Activated CD4-positive, alpha-beta T cell treated with anti-CD3 and anti-CD28 coated beads, Interleukin-2, amount 50 U/mL, for 1 hour (primary cell): ENCODE data around the gene PAPLN.

Source experiments
- DNase-seq: peaks from one replicate; pipeline ENCODE4 v3.0.0-alpha.2; 2020

The PAPLN gene

DNA sequence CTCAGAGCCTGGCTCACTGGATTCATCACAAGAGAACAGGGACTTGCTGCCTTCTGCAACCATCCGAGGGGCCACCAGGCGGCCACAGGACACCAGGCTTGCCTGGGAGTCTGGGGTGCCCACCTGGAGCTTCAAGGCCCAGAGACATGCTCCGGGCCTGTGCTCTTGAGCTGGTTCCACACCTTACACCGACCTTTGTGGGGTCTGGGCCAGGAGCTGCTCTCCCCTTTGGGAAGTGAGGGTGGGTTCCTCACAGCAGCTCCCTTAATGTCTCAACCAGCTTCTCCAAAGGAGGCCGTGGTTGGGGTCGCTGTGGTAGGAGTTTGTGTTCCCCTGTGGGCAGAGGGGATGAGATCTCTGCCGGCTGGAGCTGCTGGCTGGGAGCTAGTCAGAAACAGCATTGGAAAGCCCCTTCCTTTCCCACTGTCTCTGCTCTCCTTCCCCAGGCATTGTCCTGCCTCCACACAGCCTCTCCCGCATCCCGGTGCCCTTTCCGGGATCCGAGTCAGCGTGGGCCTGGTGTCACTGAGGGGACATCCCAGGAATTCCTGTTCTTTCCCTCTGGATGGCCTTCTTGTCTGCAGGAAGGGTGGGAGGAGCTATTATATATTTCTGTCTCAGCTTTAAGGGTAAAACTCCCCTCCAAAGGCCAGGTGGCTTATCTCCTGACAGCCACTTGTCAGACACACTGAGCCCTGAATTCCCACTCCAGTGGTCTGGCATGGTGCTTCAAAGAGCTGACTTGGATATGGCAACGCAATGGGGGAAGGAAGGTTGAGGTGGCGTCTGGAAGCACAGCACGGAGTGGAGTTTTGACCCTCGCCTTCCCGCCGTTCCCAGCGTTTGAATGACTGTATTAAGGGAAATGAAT, 5.1 kb upstream of the PAPLN start:
- DNase-seq, result no peak

DNA sequence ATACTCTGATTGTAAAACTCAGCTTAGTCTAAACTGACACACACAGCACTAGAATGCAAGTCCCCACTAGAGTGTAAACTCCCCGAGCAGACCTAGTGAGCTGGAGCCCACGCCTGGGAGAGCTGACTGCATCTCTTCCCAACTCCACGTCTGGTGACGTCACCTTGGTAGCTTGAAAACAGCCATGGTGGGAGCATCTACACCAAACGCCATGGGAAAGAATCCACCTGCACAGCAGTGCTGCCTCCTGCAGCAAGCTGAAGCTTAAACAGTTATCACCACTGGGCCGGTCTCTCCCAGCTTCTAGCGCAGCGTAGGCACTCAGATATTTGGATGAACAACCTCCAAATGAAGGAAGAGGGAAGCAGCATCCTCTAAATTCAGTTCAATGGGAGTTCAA, 4.3 kb upstream of the PAPLN start:
- DNase-seq, result no peak

DNA sequence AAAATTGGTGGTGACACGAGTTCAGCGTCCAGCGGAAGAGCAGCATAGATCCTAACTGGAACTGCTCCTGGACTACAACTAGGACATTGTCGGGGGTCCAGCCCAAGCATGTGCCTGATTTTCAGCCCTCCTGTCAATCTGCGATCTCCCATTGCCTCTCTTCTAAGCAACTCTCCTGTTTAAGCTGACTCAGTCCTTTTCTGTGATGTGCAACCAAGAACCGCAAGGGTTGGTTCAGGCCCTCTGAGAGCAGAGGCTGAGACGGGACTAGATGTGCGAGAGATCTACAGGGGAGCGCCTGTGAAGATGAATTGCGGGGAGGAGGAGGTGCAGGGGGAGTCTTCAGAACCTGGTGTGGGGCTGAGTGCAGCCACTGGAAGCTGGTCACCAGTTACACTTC, 3.7 kb upstream of the PAPLN start:
- no peak for DNase-seq

DNA sequence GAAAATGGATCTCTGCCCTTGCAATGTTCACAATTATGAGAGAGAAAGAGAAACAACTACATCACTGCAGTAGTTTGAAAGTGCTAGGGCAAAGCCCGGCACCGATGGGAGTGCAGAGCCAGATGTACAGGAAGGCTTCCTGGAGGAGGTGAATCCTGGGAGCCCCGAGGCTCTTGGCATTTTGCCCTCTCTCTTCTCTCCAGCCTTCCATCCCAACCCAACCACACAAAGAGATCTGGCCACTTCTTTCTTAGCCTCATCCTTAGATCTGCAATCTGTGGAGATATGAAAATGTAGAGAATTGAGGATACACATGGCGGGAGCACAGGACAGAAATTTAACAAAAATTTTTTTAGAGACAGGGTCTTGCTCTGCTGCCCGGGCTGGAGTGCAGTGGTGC, 3.3 kb upstream of the PAPLN start:
- no peak for DNase-seq

DNA sequence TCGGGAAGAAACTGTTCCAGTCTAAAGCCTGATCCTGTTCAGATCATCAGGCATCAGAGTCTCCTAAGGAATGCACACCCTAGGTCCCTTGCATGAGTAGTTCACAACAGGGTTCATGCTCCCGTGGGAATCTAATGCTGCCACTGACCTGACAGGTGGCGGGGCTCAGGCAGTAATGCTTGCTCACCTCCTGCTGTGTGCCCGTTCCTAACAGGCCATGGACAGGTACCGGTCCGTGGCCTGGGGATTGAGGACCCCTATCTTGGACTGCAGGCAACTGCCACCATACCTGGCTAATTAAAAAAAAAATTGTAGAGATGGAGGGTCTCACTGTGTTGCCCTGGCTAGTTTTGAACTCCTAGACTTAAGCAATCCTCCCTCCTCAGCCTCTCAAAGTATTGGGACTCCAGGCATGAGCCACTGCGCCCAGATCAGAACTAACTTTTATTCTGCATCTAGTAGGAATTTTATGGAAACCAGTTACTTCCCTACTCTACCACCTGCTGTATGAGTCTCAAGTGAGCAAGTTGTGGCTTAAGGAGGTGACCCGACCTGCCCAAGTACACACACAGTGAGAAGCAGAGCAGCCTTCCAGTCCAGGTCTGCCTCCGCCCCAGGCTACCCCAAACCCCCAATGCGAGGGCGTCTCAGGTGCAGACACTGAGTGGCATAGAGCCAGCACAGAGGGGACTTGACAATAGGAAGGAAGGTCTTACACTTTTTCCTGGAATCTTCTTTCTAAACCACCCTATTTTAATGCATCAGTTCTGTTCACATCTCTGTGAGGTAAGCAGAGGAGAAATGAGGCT, 2.5 kb upstream of the PAPLN start:
- no peak for DNase-seq

DNA sequence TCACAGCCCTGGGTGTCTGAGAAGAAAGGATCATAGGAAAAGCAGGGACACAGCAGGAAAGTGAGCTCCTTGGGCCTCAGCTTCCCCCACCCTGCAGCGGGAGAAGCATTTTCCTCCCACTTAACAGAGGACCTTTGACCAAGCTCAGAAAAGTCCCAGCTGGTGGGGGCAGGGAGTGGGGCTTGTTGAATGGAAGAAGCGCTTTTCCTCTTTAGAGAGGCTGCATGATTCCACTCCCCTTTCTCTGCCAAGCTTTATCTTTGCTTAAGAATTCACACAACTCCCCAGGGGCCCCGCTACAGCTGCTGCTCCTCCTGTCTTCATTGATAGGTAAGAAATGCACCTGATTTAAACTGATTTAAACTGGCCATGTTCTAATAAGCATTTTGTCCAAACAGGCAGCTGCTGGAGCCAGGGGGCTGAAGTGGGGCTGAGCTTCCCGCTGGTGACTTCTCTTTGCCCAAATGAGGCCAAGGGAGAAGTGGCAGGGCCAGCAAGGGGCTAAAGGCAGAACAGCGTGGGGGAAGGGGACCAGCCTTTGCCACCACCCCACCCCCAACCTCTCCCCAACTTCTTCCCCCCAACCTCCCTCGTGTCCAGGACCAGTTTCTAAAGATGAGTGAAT, 1.7 kb upstream of the PAPLN start:
- DNase-seq, result no peak

DNA sequence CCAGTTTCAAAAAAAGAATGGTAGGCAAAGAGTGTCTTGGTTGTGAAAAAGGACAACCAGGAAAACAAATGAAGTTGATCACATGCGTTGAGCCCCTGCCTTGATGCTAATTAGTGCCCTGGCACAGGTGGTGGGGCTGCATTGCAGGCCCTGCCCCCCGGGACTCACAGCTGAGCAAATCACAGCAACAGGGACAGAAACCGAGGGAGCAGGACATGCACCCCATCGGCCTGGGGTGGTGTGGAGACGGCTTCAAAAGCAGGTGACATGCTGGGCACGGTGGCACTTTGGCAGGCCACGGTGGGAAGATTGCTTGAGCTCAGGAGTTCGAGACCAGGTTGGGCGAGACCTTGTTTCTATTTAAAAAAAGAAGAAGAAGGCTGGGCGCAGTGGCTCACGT, 1.1 kb upstream of the PAPLN start:
- no peak for DNase-seq

DNA sequence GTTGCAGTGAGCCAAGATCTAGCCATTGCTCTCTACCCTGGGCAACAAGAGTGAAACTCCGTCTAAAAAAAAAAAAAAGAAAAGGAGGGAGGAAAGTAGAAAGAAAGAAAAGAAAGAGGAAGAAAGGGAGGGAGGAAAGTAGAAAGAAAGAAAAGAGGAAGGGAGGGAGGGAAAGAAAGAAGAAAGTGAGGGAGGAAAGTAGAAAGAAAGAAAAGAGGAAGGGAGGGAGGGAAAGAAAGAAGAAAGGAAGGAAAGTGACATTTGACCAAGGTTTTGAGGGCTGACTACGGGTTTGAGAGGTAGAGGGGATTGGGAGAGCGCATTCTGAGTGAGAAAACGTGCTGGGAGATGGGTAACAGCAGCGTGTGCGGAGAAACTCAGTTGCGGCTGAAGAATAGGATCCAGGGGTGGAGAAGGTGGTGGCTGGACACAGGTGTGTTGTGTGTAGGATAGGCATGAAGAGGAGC, 521 bp upstream of the PAPLN start:
- no peak for DNase-seq

DNA sequence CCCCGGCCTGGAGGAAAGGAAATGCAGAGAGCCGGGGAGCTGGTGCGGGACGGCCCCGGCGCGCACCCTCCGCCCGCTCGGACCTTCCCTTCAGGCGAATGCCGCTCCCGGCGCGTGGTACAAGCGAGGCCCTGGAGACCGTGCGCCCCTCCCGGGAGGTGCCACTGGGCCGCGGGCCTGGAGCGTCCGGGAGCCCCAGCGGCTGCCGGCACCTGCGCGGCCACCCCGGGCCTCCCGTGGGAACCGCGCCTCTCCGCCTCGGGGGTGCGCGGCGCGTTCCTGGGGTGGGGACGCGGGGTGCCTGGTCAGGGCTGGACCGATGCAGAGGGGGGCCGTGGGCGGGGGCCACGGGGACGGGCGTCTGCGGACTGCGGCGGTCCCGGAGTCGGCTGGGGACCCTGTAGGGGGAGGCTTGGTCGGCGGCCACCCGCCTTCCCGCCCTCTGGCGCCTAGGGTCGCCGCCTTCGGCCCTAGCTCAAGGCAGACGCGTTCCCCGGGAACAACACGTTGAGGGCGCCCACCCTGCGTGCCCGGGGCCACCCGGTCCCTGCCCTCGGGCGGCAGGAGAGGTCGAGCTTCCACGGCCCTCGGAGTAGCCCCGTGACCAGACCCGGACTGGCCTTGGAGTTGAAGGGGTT, 599 bp downstream of the PAPLN start:
- DNase-seq, result no peak

DNA sequence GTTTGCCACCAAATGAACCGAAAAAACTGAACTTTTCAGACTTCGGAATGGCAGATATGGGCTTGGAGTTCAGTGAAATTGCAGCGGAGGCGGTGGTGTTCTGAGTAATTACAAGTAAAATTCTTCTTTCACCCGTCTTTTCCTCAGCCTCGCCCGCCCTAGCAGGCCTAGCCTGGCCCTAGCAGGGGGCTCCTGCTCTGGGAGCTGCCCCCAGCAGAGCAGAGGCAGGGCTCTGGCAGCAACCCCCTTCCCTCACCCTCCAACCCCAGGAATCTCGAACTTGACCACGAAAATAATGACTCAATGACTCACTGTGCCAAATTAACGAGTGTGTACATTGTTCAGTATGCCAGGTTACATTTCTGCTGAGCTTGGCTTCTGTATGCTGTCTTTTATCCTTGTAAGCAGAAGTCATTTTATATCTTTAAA, 1.1 kb downstream of the PAPLN start:
- DNase-seq, result no peak

DNA sequence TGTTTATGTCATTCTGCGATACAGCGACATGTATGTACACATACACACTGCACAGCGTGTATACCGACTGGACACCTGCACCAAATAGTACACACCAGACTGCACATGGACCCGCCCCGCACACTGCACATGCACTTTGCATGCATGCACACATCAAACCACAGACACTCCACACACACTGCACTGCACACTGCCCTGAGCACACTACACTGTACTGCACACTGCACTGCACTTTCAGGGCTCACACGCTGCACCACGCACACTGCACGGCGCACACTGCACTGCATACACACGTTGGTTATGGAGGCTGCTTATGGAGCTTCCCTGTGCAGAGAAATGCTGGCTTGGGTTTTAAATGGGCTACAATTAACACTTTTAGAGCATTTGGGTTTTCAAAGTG, 1.6 kb downstream of the PAPLN start:
- no peak for DNase-seq

DNA sequence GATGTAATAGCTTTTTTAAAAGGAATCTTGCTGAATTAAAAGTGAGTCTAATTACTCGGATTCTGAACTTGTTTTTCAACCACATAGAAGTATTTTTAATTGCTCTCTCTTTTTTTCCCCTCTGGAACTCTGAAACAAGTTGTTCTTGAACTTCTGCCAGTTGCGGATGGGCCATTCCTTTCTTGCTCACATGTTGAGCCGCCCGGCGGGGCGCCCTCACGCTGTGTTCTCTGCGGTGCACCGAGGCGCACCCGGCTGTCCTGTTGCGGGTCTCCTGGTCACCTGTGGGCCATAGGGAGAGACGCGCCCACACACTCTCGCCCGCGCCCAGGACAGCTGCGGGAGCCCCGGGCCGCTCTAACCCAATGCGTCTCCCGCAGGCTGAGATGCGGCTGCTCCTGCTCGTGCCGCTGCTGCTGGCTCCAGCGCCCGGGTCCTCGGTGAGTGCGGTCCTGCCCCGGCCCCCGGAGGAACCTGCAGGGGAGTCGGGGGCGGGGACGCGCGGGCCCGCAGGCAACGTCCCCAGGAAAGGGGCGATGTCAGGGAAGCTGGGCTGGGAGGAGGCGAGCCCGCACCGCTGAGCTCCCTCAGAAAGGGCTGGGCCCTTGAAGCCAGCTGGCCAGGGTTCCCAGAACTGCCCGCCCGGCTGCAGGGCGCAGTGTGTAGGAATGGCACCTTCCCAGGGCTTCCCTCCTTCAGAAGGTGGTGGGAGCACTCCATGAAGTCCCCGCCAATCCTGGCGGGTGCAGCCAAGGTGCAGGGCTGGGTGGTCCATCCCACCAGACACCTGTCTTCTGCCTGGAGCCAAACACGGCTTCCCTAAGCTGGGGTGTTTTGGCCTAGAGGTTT, 2.3 kb downstream of the PAPLN start:
- DNase-seq, result no peak

DNA sequence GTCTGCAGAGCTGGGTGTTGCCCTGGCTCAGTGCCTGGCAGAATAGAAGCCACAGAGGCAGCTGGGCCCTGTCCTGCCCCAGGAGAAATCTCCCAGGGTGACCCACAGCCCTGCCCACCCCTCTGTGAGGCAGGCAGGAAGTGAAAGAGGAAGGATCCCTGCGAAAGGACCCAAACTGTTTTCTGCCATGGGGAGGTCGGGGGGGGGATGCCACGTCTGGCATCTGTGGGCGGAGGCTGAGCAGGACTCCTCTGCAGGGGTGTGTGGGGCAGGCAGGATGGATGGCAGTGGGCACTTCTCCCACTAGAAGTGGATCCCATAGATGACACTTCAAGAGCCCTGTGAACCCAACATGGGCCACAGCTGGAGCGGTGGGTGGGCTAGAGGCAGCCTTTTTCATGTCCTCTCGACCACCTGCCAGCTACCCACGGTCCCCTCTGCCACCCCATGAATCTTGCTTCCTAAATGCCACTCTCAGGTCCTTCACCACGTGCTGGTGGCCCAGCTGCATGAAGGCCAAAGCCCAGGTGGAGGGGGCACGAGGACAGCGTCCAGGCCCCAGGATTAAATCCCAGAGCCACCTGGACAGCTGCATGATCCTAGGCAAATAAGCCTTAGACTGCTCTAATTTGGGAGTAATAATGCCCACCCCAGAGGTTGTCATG, 3.6 kb downstream of the PAPLN start:
- DNase-seq, result no peak

DNA sequence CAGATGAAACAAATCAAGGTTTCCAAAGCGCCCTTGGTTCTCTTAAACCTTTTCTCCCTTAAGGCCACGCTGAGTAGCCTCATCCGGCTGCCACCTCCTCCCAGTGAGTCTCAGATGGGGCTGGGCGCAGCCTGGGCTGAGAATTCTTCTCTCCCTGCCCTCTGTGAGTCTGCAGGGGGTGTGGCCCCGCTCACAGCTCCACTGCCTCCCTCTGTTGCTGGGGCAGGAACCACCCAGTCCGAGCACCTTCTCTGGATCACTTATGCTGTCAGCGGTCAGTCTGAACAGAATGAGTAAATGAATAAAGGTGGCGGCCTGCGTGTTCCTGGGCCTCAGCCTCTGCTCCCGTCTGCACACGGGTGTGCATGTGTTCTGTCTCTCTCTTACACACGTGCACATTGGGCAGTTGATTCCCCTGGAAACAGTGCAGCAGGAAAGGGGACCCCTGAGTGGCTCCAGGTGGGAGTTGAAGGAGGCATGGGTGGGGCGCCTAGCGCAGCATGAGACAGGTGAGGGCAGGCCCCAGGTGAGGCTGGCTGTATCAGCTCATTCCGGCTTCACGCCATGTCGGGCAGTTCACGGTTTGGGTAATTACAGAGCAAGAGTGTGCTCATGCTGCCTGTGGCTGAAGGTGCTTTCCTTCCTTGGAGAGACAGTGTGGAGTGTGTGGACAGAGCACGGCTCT, 4.3 kb downstream of the PAPLN start:
- no peak for DNase-seq

DNA sequence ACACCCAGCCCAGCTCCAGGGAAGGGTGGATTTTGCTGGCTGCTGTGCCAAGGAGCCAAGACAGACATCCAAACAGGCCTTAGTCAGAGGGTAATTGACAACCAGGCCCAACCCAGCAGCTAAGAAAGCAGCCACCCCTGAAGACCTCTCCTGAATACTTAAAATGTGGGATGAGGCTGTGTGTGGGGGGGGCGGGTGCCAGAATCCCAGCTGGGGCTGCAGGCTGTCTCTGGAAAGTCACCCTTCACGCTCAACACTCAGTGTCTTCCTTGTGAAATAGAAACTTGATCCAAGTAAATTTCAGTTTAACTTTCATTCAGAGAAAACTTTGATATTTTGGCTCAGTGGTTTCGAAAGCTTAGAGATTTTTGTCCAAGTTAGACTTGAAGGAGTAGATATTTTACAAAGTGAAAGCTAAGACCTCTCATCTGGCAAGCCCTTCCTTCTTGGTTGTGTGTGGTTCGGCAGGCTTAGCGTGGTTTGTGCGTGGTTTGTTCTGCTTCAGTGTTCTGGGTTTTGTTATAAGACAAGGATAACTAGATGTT, 5.1 kb downstream of the PAPLN start:
- DNase-seq, result no peak

DNA sequence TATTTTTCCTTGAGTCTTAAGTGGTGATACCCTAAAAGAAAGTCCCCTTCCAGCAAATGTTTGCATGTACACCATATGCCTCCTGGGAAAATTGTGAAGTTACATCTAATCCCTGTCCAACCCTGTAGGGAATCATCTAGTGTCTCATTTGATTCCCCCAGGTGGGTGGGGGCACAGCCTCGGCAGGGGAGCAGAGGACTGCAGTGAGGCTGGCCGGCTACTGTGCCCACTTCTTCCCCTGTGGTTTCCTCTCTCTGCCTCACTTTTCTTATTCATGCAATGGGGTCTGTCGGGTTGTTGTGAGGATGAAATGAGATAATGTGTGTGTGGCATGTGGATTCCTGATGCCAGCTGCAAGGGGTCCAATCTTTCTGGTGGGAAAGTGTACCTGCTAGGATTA, 6.0 kb downstream of the PAPLN start:
- DNase-seq, result no peak

DNA sequence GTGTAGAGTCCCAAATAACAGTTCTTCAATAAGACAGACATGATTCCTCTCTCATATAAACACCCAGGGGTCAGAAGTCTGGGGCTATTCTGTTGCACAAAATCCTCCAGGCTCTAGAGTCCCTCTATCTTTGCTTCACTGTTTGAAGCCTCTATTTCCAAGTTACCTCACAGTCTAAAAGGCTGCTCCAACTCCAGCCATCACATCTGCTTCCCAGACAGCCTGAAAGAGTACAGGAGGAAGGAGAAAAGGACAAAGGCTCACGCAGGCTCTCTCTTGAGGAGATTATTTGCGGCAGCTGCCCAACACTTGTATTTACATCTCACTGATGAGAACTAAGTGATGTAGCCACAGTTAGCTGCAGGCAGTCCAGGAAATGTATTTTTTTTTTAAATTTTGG, 6.4 kb downstream of the PAPLN start:
- DNase-seq, result no peak

DNA sequence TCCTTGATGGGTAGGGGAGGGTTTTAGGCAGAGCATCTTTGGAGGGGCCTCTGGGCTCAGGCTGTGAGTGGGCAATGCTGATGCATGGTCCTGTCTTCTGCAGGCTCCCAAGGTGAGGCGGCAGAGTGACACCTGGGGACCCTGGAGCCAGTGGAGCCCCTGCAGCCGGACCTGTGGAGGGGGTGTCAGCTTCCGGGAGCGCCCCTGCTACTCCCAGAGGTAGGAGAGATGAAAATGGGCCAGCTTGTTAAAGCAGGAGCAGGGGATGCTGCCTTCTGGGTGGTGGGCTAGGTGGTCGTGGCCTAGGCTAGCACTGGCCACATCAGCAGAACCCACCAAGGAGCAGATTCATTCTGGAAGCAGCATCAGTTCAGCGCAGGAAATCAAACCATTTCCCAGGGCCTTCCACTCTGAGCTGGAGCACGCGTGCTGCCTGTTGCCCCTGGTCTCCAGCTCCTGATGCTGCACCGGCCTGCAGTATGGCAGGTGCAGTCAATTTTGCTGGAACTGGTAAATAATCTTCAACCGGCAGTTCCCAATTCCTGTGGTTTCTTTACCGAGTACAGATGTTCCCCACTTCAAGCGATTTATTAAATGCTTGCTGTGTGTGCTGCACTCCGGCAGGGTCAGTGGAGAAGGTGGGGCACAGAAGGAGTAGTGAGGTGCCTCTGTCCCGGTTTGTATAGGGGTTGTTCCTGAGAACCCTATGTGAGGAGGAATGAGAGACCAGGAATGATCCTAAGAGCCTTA, 7.4 kb downstream of the PAPLN start:
- DNase-seq, result no peak

DNA sequence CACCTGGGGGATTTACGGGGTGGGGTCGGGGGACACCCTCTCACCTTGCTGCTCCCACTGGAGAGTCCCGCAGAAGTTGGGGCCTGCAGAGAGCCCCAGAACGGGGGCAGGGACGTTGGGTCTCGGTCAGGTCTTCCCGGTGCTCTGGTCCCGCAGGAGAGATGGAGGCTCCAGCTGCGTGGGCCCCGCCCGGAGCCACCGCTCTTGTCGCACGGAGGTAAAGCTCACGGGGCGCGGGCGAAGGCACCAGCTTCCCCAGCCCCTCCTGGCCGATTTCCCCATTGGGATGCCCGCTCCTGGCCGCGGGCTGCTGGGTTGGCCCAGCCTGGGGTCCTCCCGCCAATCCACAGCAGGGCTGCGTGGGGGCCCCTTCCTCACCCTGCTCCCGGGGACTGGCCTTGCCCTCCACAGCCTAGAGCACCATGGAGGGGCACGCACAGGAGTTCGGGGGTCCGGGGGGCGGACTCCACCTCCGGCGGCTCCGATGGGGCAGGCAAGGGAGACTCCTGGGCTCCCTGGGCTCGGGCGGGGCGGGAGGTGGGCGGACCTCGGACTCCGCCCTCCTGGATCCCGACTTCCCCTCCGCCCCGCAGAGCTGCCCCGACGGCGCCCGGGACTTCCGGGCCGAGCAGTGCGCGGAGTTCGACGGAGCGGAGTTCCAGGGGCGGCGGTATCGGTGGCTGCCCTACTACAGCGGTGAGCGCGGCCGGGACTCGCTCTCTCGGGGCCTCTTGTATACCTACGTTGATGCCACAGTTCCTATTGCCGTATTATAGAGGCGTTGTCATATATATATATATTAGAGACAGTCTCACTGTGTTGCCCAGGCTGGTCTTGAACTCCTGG, 8.4 kb downstream of the PAPLN start:
- DNase-seq, result peak; percentile 22
